Neural progenitor cell (in vitro differentiated cells): Measurements from ENCODE around the gene GADD45GIP1. TPM values are rescaled to one million over a fixed set of nuclear protein-coding genes. Genes with fewer than 3 reads are reported as not detected.
"Not testable (repeated sequence)": the region's sequence is repeated elsewhere in the genome, so short reads cannot be mapped to it uniquely, and the experiment has no call there.

Experiments used
- DNase-seq: peaks from one replicate; pipeline ENCODE4 v3.0.0-alpha.2; 2016; ENCODE audit warnings: low spot score
- H2AFZ ChIP-seq: fragments of 200-600 bp; sonication (generic); replicated peaks from 2 replicates; pipeline ENCODE4 v1.6.1; 2016; ENCODE audit warnings: antibody characterized with exemption
- H3F3A ChIP-seq: fragments of 200-600 bp; sonication (generic); 2 replicates; pipeline ENCODE4 v1.6.1; 2016; ENCODE audit warnings: antibody characterized with exemption, low read depth
- H3K27ac ChIP-seq: fragments of 200-600 bp; sonication (generic); 2 replicates; pipeline ENCODE4 v1.5.1; 2016; ENCODE audit warnings: mild to moderate bottlenecking
- H3K27me3 ChIP-seq: fragments of 200-600 bp; sonication (generic); 2 replicates; pipeline ENCODE4 v1.6.1; 2016; ENCODE audit warnings: mild to moderate bottlenecking, moderate library complexity
- H3K36me3 ChIP-seq: fragments of 200-600 bp; sonication (generic); 2 replicates; pipeline ENCODE4 v1.5.1; 2016
- H3K4me1 ChIP-seq: fragments of 200-600 bp; sonication (generic); 2 replicates; pipeline ENCODE4 v1.6.1; 2016; ENCODE audit warnings: mixed run types
- H3K4me2 ChIP-seq: fragments of 200-600 bp; sonication (generic); 2 replicates; pipeline ENCODE4 v1.6.1; 2016
- H3K4me3 ChIP-seq: fragments of 200-600 bp; sonication (generic); 2 replicates; pipeline ENCODE4 v1.5.1; 2016
- H3K79me2 ChIP-seq: fragments of 200-600 bp; sonication (generic); 2 replicates; pipeline ENCODE4 v1.6.1; 2016; ENCODE audit warnings: low read depth
- H3K9ac ChIP-seq: fragments of 200-600 bp; sonication (generic); 2 replicates; pipeline ENCODE4 v1.6.1; 2016
- H3K9me3 ChIP-seq: fragments of 200-600 bp; sonication (generic); 2 replicates; pipeline ENCODE4 v1.5.1; 2016; ENCODE audit warnings: low read depth
- H4K20me1 ChIP-seq: fragments of 200-600 bp; sonication (generic); 2 replicates; pipeline ENCODE4 v1.6.1; 2016; ENCODE audit warnings: low read depth
- H3K27ac Mint-ChIP-seq: 3 replicates; pipeline ENCODE4 v1.8.0; 2021; ENCODE audit warnings: mixed read lengths
- H3K27me3 Mint-ChIP-seq: 2 replicates; pipeline ENCODE4 v1.8.0; 2022; ENCODE audit warnings: low read depth, mild to moderate bottlenecking, inconsistent platforms, moderate library complexity, mixed read lengths; ENCODE audit not compliant: insufficient read depth
- H3K36me3 Mint-ChIP-seq: 3 replicates; pipeline ENCODE4 v1.8.0; 2021; ENCODE audit warnings: mixed read lengths
- H3K4me1 Mint-ChIP-seq: 3 replicates; pipeline ENCODE4 v1.8.0; 2021; ENCODE audit warnings: mixed read lengths
- H3K4me3 Mint-ChIP-seq: 3 replicates; pipeline ENCODE4 v1.8.0; 2021; ENCODE audit warnings: mild to moderate bottlenecking, moderate library complexity, mixed read lengths
- H3K9me3 Mint-ChIP-seq: 3 replicates; pipeline ENCODE4 v1.8.0; 2020; ENCODE audit warnings: mixed read lengths
- EZH2 ChIP-seq: fragments of 200-600 bp; sonication (generic); IDR thresholded peaks from 2 replicates; pipeline ENCODE4 v1.6.1; 2017; ENCODE audit warnings: antibody characterized with exemption, mild to moderate bottlenecking, moderate library complexity
- EZH2phosphoT487 ChIP-seq: fragments of 200-600 bp; sonication (generic); IDR thresholded peaks from 2 replicates; pipeline ENCODE4 v1.6.1; 2017; ENCODE audit warnings: antibody characterized with exemption
- total RNA-seq: library from RNA; depleted of rRNA; stranded (reverse); fragments of >200 nt; gene quantifications from 2 replicates; pipeline ENCODE4 v1.2.3, GENCODE V29; 2015; ENCODE audit warnings: low replicate concordance
- TF ChIP-seq, protein P1 (sequence below): fragments of 200-600 bp; sonication (generic); IDR thresholded peaks from 2 replicates; pipeline ENCODE4 v1.5.1; 2017; ENCODE audit warnings: antibody characterized with exemption, mild to moderate bottlenecking

GADD45GIP1 gene
- total RNA-seq, 1 donor from 2014 or later = 17.1 TPM

- Histone ChIP-seq H3K36me3 (no peaks in the 10 kb centered on the region), H3K27me3 (no peaks in the 10 kb centered on the region), H3K79me2 (peaks cover 33% of the 10 kb centered on the region), H3K9me3 (no peaks in the 10 kb centered on the region), H3K4me2 (no peak overlapping the region), H4K20me1 (peaks cover 4% of the 10 kb centered on the region), H2AFZ (no peak overlapping the region), H3K9ac (no peak overlapping the region), H3F3A (peaks cover 32% of the 10 kb centered on the region), H3K4me3 (no peak overlapping the region), H3K27ac (no peak overlapping the region), H3K4me1 (no peaks in the 10 kb centered on the region)
- Mint-ChIP-seq H3K9me3 (no peaks in the 10 kb centered on the region), H3K36me3 (peaks cover 2% of the 10 kb centered on the region), H3K27me3 (peaks cover 6% of the 10 kb centered on the region), H3K4me1 (peaks cover 14% of the 10 kb centered on the region), H3K4me3 (no peak overlapping the region), H3K27ac (no peak overlapping the region)
- TF ChIP-seq EZH2 = no peak
- TF ChIP-seq EZH2phosphoT487 = no peak
- TF ChIP-seq, protein P1, sequence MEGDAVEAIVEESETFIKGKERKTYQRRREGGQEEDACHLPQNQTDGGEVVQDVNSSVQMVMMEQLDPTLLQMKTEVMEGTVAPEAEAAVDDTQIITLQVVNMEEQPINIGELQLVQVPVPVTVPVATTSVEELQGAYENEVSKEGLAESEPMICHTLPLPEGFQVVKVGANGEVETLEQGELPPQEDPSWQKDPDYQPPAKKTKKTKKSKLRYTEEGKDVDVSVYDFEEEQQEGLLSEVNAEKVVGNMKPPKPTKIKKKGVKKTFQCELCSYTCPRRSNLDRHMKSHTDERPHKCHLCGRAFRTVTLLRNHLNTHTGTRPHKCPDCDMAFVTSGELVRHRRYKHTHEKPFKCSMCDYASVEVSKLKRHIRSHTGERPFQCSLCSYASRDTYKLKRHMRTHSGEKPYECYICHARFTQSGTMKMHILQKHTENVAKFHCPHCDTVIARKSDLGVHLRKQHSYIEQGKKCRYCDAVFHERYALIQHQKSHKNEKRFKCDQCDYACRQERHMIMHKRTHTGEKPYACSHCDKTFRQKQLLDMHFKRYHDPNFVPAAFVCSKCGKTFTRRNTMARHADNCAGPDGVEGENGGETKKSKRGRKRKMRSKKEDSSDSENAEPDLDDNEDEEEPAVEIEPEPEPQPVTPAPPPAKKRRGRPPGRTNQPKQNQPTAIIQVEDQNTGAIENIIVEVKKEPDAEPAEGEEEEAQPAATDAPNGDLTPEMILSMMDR = no peak
- no peak for DNase-seq
Measured at GRCh38 chr19:12959481-12959880, 2.5 kb upstream of the GADD45GIP1 start.

- not testable (repeated sequence) for H3K36me3 Mint-ChIP-seq, DNase-seq, H3K4me1 ChIP-seq, H3K36me3 ChIP-seq, H3K27ac ChIP-seq, H3K9me3 Mint-ChIP-seq, H3K27me3 ChIP-seq, H3K9ac ChIP-seq, H3K9me3 ChIP-seq, H3K27me3 Mint-ChIP-seq
- Mint-ChIP-seq H3K27ac (peak overlapping the region; percentile 90), H3K4me3 (peak overlapping the region; percentile 87), H3K4me1 (peaks cover 16% of the 10 kb centered on the region)
- peaks cover 34% of the 10 kb centered on the region for H3K79me2 ChIP-seq
- H4K20me1 ChIP-seq = peaks cover 15% of the 10 kb centered on the region
- H2AFZ ChIP-seq = peak overlapping the region; percentile 77
- peak overlapping the region; percentile 83 for H3K4me2 ChIP-seq
- H3F3A ChIP-seq = peaks cover 48% of the 10 kb centered on the region
- H3K4me3 ChIP-seq = peak overlapping the region; percentile 82
Measured at GRCh38 chr19:12957389-12957952, 448 bp upstream of the GADD45GIP1 start.

DNA sequence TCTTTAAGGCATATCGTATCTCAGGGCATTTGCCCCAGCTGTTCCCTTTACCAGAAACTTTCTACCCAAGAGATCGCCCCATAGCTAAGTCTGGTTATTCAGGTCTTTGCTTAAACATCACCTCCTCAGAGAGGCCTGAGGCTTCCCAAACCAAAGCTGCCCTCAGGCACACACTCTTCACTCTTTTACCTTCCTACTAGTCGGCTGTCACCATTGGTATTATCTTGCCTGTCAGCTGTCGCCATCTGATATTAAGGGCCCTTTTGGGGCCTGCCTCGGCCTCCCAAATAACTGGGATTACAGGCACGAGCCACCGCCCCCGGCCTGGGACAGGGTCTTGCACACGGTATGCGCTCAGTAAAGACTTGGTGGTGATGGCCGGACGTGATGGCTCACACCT lies 1.0 kb downstream of the GADD45GIP1 start:
- TF ChIP-seq, protein P1 = no peak
- no peak for TF ChIP-seq EZH2phosphoT487
- no peak for TF ChIP-seq EZH2
- Histone ChIP-seq H3K4me1 (no peaks in the 10 kb centered on the region), H3K9ac (no peak overlapping the region), H3K36me3 (no peaks in the 10 kb centered on the region), H3K79me2 (peaks cover 34% of the 10 kb centered on the region), H3K27me3 (no peaks in the 10 kb centered on the region), H3K4me2 (peak overlapping the region; percentile 83), H4K20me1 (peaks cover 15% of the 10 kb centered on the region), H3K4me3 (peak overlapping the region; percentile 82), H3K27ac (no peak overlapping the region), H3K9me3 (no peaks in the 10 kb centered on the region), H2AFZ (no peak overlapping the region), H3F3A (peaks cover 57% of the 10 kb centered on the region)
- Mint-ChIP-seq H3K4me1 (peaks cover 16% of the 10 kb centered on the region), H3K27me3 (peaks cover 6% of the 10 kb centered on the region), H3K36me3 (peaks cover 8% of the 10 kb centered on the region), H3K27ac (no peak overlapping the region), H3K4me3 (peak overlapping the region; percentile 88), H3K9me3 (no peaks in the 10 kb centered on the region)
- DNase-seq = no peak

- not testable (repeated sequence) for H2AFZ ChIP-seq, H3K9ac ChIP-seq, H3K36me3 Mint-ChIP-seq, H3K9me3 Mint-ChIP-seq, H3K27ac ChIP-seq, H3K4me1 ChIP-seq, H3K9me3 ChIP-seq, H3K27ac Mint-ChIP-seq, H3K36me3 ChIP-seq, H3K27me3 ChIP-seq, H3K27me3 Mint-ChIP-seq, DNase-seq
- Histone ChIP-seq H3F3A (peaks cover 59% of the 10 kb centered on the region), H4K20me1 (peaks cover 15% of the 10 kb centered on the region), H3K79me2 (peaks cover 34% of the 10 kb centered on the region), H3K4me2 (peak overlapping the region; percentile 83), H3K4me3 (peak overlapping the region; percentile 82)
- H3K4me1 Mint-ChIP-seq = peaks cover 16% of the 10 kb centered on the region
- H3K4me3 Mint-ChIP-seq = peak overlapping the region; percentile 88
Measured at GRCh38 chr19:12955575-12955974, 1.4 kb downstream of the GADD45GIP1 start.
